ENCODE results near the gene PPP1R14D.

DNA sequence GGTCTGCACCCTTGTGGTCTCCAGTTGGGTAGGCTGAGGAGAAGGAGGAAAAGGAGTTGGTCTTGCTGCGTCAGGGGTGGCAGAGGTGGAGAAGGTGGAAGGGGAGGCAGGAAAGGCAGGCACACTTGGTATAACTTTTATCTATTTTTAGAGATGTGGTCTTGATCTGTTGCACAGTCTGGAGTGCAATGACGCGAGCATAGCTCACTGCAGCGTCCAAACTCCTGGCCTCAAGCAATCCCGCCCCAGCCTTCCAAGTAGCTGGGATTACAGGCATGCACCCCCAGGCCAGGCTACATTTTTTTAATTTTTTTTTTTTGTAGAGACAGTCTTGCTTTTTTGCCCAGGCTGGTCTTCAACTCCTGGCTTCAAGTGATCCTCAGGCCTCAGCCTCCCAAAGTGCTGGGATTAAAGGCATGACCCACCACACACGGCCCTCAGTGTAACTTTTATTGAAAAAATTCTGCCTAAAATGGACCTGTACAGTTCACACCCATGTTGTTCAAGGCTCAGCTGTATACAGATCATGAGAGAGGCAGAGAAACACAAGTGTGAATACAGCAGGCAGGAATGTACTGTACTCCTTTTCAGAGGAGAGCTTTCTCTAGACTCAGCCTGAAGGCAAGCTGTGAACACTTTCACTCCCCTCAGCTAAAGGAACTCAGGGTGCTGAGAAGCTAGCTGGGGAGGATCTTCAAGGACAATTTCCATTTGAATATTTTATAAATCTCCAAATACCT, 47.7 kb upstream of the PPP1R14D start:
- TF ChIP-seq CTCF (IDR thresholded peaks at IDR 0.05), result no peak
- TF ChIP-seq POLR2A (IDR thresholded peaks at IDR 0.05), result no peak
